ENCODE data around the gene STK26.
"Not testable (repeated sequence)": the region's sequence is repeated elsewhere in the genome, so short reads cannot be mapped to it uniquely, and the experiment has no call there.

STK26 gene

GRCh38 chrX:132022967-132023895 is at the start of gene STK26:
TSS of gene STK26 (plus strand) at chrX:132023302. CDS start at chrX:132023618, 316 bp downstream.
- peak; percentile 82 for DNase-seq

- no peak for DNase-seq
Observed at GRCh38 chrX:131975851-131976250, 47.3 kb upstream of the STK26 start.

GRCh38 chrX:131977619-131978018 is 45.5 kb upstream of the STK26 start:
- DNase-seq: no peak

GRCh38 chrX:131979116-131979515 is 44.0 kb upstream of the STK26 start:
- no peak for DNase-seq

- no peak for DNase-seq
Observed at GRCh38 chrX:131985526-131986049, 37.5 kb upstream of the STK26 start.

GRCh38 chrX:131987252-131987651 is 35.9 kb upstream of the STK26 start:
- peak; percentile 62 for DNase-seq

- no peak for DNase-seq
Observed at GRCh38 chrX:131988236-131988635, 34.9 kb upstream of the STK26 start.

GRCh38 chrX:132001127-132001526 is 22.0 kb upstream of the STK26 start:
- DNase-seq: no peak

- DNase-seq: no peak
Observed at GRCh38 chrX:132004728-132005127, 18.4 kb upstream of the STK26 start.

GRCh38 chrX:132009350-132009749 is 13.8 kb upstream of the STK26 start:
- DNase-seq: no peak

GRCh38 chrX:132010213-132010612 is 12.9 kb upstream of the STK26 start:
- not testable (repeated sequence) for DNase-seq

GRCh38 chrX:132015875-132016274 is 7.2 kb upstream of the STK26 start:
- DNase-seq: no peak

GRCh38 chrX:132016628-132017430 is 6.3 kb upstream of the STK26 start:
- DNase-seq: no peak

GRCh38 chrX:132017431-132018185 is 5.5 kb upstream of the STK26 start:
- DNase-seq: no peak

GRCh38 chrX:132022198-132022966 is 720 bp upstream of the STK26 start:
- DNase-seq: peak; percentile 23

- peak; percentile 69 for DNase-seq
Observed at GRCh38 chrX:132023896-132024386, 839 bp downstream of the STK26 start.

- DNase-seq: no peak
Observed at GRCh38 chrX:132025041-132025440, 1.9 kb downstream of the STK26 start.

- no peak for DNase-seq
Observed at GRCh38 chrX:132030264-132030663, 7.2 kb downstream of the STK26 start.

GRCh38 chrX:132031867-132032266 is 8.8 kb downstream of the STK26 start:
- DNase-seq: no peak

- no peak for DNase-seq
Observed at GRCh38 chrX:132033166-132033565, 10.1 kb downstream of the STK26 start.

GRCh38 chrX:132034648-132035047 is 11.5 kb downstream of the STK26 start:
- DNase-seq: no peak

GRCh38 chrX:132037479-132037993 is 14.4 kb downstream of the STK26 start:
- DNase-seq: no peak

All from activated CD4-positive, alpha-beta T cell treated with anti-CD3 and anti-CD28 coated beads, Interleukin-2, amount 50 U/mL, for 16 hours (primary cell).